Central memory CD8-positive, alpha-beta T cell (primary cell): ENCODE results near the gene HNRNPLL.
"Not testable (repeated sequence)": the region's sequence is repeated elsewhere in the genome, so short reads cannot be mapped to it uniquely, and the experiment has no call there.

Experiments
- ATAC-seq: fragments of 150-1000 bp; cut with Tn5 transposase; replicated peaks from 2 replicates; pipeline ENCODE4 v1.10.0; 2022; ENCODE audit warnings: mild to moderate bottlenecking, moderate FRiP score, moderate number of reproducible peaks; ENCODE audit not compliant: poor library complexity, severe bottlenecking; ENCODE audit errors: extremely low read depth
- DNase-seq, 2 donors: peaks; one replicate each; pipeline ENCODE4 v3.0.0; 2021; ENCODE audit warnings: low spot score in 2 of 2
- H3K27ac Mint-ChIP-seq: one replicate; pipeline ENCODE4 v1.8.0; 2022; ENCODE audit warnings: low read depth, mild to moderate bottlenecking, moderate library complexity, mixed read lengths
- H3K27me3 Mint-ChIP-seq: one replicate; pipeline ENCODE4 v1.8.0; 2022; ENCODE audit warnings: mixed read lengths
- H3K36me3 Mint-ChIP-seq: one replicate; pipeline ENCODE4 v1.8.0; 2022; ENCODE audit warnings: mild to moderate bottlenecking, moderate library complexity, mixed read lengths; ENCODE audit not compliant: insufficient read depth
- H3K4me1 Mint-ChIP-seq: one replicate; pipeline ENCODE4 v1.8.0; 2022; ENCODE audit warnings: mixed read lengths
- H3K4me3 Mint-ChIP-seq: one replicate; pipeline ENCODE4 v1.8.0; 2022; ENCODE audit warnings: mild to moderate bottlenecking, moderate library complexity, mixed read lengths
- H3K9me3 Mint-ChIP-seq: one replicate; pipeline ENCODE4 v1.8.0; 2022; ENCODE audit warnings: mixed read lengths

The HNRNPLL gene

DNA sequence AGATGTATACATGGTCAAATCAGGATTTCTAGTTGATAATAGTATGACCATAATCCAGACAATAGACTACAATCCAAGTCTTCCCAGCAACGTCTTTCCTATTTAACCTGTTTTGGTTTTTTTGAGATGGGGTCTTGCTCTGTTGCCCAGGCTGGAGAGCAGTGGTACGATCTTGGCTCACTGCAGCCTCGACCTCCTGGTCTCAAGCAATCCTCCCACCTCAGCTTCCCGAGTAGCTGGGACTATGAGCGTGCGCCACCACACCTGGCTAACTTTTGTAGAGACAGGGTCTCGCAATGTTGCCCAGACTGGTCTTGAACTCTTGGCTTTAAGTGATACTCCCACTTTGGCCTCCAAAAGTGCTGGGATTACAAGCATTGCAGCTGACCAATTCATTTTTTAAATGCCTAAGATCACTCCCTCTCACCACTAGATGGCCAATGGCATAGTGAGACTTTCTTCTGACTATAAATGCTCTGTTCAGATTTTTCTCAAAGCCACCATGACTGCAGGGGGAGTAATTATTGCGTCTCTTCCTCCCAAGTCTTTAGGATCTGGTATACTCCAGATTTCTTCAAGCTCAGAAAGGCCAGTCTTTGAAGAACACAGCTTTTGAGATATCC is 47.6 kb downstream of the HNRNPLL start:
- H3K36me3 Mint-ChIP-seq: peaks cover 13% of the 10 kb centered on the region
- DNase-seq (no peak), ATAC-seq (no peak)
- H3K27ac Mint-ChIP-seq: no peak overlapping the region
- H3K4me3 Mint-ChIP-seq: no peak overlapping the region
- H3K9me3 Mint-ChIP-seq: no peaks in the 10 kb centered on the region
- H3K27me3 Mint-ChIP-seq: no peaks in the 10 kb centered on the region
- H3K4me1 Mint-ChIP-seq: peaks cover 25% of the 10 kb centered on the region

DNA sequence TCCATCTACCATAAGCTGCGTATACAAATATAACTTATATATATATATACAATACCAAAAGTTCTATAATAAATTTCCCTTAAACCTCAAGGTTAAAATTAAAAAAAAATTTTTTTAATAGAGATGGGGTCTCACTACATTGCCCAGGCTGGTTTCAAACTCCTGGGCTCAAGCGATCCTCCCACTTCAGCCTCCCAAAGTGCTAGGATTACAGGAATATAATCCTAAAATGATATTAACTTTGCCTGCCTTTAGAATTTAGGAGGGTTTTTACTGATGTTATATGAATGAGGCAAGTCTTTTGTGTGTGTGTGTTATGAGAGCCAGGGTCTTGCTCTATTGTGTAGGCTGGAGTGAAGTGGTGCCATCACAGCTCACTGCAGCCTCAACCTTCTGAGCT is 49.2 kb downstream of the HNRNPLL start:
- H3K36me3 Mint-ChIP-seq: peaks cover 12% of the 10 kb centered on the region
- no peaks in the 10 kb centered on the region for H3K9me3 Mint-ChIP-seq
- no peak overlapping the region for H3K4me3 Mint-ChIP-seq
- DNase-seq (no peak), ATAC-seq (no peak)
- no peaks in the 10 kb centered on the region for H3K27me3 Mint-ChIP-seq
- H3K4me1 Mint-ChIP-seq: peaks cover 25% of the 10 kb centered on the region
- no peak overlapping the region for H3K27ac Mint-ChIP-seq

DNA sequence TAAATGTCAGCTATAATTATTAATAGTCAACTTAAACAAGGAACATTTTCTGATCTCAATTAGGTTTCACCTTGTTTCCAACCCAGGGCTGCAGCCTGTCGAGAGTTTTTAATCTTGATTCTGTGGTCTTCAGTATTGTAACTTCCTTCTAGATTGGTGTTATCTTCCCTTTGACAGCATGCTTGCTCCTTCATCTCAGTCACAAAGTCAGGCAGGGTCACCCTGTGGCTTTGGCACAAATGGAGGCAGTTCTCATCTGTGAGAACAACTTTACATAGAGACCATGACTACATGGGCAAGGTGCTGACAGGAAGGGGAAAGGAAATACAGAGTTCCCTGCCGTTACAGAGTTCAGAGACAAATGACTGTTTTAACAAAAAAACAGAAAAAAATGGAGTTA is 50.5 kb downstream of the HNRNPLL start:
- H3K27ac Mint-ChIP-seq: peak overlapping the region; percentile 68
- DNase-seq: no peak
- H3K9me3 Mint-ChIP-seq: no peaks in the 10 kb centered on the region
- H3K4me1 Mint-ChIP-seq: peaks cover 16% of the 10 kb centered on the region
- H3K4me3 Mint-ChIP-seq: no peak overlapping the region
- no peaks in the 10 kb centered on the region for H3K27me3 Mint-ChIP-seq
- ATAC-seq: no peak
- peaks cover 12% of the 10 kb centered on the region for H3K36me3 Mint-ChIP-seq

DNA sequence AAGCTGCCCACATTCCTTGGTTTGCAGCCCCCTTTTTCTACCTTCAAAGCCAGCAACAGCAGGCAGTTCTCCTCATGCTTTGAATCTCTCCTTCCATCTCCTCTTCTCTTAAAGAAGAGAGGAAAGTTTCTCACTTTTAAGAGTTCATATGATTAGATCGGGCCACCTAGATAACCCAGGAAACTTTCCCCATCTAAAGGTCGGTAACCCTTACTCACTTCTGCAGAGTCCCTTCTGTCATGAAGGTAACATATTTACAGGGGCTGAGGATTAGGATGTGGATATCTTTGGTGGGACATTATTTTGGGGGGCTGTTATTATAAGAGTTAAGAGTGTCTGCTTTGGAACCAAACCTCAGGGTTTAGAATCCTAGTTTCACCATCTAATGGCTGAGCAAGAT is 51.0 kb downstream of the HNRNPLL start:
- DNase-seq (no peak), ATAC-seq (no peak)
- Mint-ChIP-seq H3K36me3 (peaks cover 12% of the 10 kb centered on the region), H3K27ac (no peak overlapping the region), H3K27me3 (no peaks in the 10 kb centered on the region), H3K9me3 (no peaks in the 10 kb centered on the region), H3K4me1 (peaks cover 14% of the 10 kb centered on the region), H3K4me3 (no peak overlapping the region)

DNA sequence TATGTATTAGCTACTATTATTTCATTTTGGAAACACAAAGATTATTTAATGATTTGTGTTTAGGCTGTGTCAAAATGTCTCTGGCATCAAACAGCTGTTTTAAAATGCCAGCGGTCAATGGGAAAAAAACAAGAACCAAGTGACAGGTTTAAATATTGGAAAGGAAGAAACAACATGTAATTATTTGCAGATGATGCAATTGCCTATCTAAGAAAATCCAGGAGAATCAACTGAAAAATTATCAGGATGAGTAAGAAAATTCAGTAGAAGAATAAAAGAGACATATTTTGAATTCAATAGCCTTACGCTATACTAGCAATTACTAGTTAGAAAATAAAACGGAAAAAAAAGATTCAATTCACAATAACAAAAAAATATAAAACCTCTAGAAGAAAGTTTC is 51.6 kb downstream of the HNRNPLL start:
- Mint-ChIP-seq H3K36me3 (peaks cover 12% of the 10 kb centered on the region), H3K27me3 (no peaks in the 10 kb centered on the region), H3K9me3 (no peaks in the 10 kb centered on the region), H3K4me3 (no peak overlapping the region), H3K27ac (no peak overlapping the region), H3K4me1 (peaks cover 14% of the 10 kb centered on the region)
- ATAC-seq: no peak
- DNase-seq: no peak

DNA sequence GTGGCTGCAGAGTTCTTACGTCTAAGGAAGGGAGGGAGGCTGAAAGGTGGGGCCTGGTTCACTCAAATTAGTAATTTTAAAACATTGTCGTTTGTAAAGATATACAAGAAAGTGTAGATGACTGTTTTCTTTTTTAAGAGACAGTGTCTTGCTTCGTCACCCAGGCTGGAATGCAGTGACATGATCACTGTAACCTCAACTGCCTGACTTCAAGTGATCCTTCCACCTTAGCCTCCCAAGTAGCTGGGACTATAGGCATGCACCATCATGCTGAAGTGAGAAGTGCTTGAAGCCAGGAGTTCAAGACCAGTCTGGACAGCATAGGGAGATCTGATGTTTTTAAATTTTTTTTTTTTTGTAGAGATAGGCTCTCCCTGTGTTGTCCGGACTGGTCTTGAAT is 52.9 kb downstream of the HNRNPLL start:
- Mint-ChIP-seq H3K27me3 (no peaks in the 10 kb centered on the region), H3K4me1 (peaks cover 14% of the 10 kb centered on the region), H3K9me3 (no peaks in the 10 kb centered on the region), H3K27ac (no peak overlapping the region), H3K4me3 (no peak overlapping the region), H3K36me3 (peaks cover 6% of the 10 kb centered on the region)
- ATAC-seq (no peak), DNase-seq (no peak)

DNA sequence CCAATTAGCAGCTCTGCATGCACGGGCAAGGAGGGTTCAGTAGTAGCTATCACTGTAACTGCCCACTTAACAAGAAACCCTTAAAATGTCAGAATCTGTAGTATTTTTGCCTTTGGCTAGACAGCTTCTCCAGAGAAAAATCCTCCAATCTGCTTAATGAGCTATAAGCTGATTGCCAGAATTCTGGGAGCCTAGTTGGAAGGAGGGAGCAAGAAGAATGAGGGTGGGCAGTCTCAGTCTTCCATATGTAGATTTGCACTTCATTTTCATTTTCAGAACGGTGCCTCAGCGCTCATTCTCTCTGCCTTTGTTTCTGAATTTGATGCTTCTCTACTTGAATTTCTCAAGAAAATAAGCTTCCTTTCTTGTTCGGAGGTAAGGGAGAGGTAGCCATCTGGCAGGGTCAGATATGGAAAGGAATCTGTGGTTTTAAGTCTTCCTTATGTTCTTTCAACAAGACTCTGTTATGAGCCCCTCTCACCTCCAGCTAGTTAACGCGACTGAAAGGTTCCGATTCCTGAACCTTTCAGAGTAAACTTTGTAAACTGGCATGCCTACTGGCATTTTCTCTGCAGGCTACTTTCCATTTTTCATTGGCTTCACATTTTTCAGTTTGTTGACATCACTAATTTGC is 53.5 kb downstream of the HNRNPLL start:
- Mint-ChIP-seq H3K4me3 (no peak overlapping the region), H3K4me1 (peaks cover 14% of the 10 kb centered on the region), H3K27ac (no peak overlapping the region), H3K36me3 (peaks cover 6% of the 10 kb centered on the region), H3K27me3 (no peaks in the 10 kb centered on the region), H3K9me3 (no peaks in the 10 kb centered on the region)
- ATAC-seq: no peak
- DNase-seq: no peak

DNA sequence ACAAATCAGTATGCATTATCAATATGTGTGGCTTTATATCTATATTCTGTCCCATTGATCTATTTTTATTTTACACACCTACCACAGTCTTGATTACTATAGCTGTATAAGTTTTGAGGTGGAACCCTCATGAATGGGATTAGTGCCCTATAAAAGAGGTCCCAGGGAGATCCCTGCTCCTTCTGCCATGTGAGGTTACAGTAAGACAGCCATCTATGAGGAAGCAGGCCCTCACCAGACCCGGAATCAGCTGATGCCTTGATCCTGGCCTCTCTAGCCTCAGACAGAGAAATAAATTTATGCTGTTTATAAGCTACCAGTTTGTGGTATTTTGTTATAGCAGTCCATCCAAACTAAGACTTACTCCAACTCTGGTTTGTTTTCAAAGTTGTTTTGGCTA is 54.9 kb downstream of the HNRNPLL start:
- Mint-ChIP-seq H3K27me3 (no peaks in the 10 kb centered on the region), H3K4me3 (no peak overlapping the region), H3K36me3 (peaks cover 8% of the 10 kb centered on the region), H3K27ac (no peak overlapping the region), H3K4me1 (peaks cover 18% of the 10 kb centered on the region), H3K9me3 (no peaks in the 10 kb centered on the region)
- ATAC-seq (no peak), DNase-seq (no peak)

DNA sequence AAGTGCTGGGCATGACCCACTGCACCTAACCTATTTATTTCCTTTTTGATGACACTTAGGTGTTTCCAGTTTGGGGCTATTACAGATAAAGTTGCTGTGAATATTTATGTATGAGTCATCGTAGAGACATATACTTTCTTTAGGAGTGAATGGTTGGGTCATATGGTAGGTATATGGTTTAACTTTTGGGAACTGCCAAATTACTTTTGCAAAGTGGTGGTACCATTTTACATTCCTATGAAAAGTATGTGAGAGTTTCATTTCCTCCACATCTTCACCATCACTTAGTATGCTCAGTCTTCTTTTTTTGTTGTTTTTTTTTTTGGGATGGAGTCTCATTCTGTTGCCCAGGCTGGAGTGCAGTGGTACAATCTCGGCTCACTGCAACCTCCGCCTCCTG is 56.1 kb downstream of the HNRNPLL start:
- no peak for DNase-seq
- Mint-ChIP-seq H3K9me3 (no peaks in the 10 kb centered on the region), H3K27me3 (no peaks in the 10 kb centered on the region), H3K27ac (no peak overlapping the region), H3K4me3 (no peak overlapping the region), H3K4me1 (peaks cover 10% of the 10 kb centered on the region), H3K36me3 (peaks cover 4% of the 10 kb centered on the region)
- ATAC-seq: no peak

DNA sequence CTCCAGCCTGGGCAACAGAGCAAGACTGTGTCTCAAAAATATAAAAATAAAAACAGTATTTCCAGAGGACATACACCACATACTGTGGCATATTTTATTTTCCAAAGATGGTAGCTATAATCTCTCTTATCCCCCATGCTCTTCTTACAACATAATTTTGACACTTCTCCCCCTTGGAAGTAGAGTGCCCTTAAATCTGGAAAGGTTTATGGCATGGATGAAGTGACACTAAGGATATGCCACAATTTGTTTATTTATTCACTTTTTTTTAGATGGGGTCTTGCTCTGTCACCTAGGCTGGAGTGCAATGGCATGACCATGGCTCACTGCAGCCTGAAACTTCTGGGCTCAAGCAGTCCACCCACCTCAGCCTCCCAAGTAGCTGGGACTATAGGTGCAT is 56.7 kb downstream of the HNRNPLL start:
- H3K36me3 Mint-ChIP-seq: peaks cover 4% of the 10 kb centered on the region
- H3K27me3 Mint-ChIP-seq: no peaks in the 10 kb centered on the region
- no peak overlapping the region for H3K4me3 Mint-ChIP-seq
- no peak for DNase-seq
- no peaks in the 10 kb centered on the region for H3K9me3 Mint-ChIP-seq
- no peak for ATAC-seq
- peaks cover 9% of the 10 kb centered on the region for H3K4me1 Mint-ChIP-seq
- H3K27ac Mint-ChIP-seq: no peak overlapping the region

DNA sequence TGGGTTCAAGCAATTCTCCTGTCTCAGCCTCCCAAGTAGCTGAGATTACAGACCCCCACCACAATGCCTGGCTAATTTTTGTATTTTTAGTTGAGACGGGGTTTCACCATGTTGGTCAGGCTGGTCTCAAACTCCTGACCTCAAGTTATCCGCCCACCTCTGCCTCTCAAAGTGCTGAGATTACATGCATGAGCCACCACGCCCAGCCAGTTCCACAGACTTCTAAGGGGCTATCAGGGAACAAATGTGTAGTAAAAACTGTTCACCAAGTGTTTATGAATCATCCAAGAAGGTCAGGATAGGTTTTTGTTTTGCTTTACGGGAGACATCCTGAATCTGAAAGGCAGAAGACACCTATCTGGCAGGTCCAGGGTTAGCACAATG is 60.5 kb downstream of the HNRNPLL start:
- ATAC-seq, H3K4me3 Mint-ChIP-seq, DNase-seq, H3K27me3 Mint-ChIP-seq, H3K27ac Mint-ChIP-seq, H3K4me1 Mint-ChIP-seq, H3K36me3 Mint-ChIP-seq, H3K9me3 Mint-ChIP-seq: not testable (repeated sequence)

DNA sequence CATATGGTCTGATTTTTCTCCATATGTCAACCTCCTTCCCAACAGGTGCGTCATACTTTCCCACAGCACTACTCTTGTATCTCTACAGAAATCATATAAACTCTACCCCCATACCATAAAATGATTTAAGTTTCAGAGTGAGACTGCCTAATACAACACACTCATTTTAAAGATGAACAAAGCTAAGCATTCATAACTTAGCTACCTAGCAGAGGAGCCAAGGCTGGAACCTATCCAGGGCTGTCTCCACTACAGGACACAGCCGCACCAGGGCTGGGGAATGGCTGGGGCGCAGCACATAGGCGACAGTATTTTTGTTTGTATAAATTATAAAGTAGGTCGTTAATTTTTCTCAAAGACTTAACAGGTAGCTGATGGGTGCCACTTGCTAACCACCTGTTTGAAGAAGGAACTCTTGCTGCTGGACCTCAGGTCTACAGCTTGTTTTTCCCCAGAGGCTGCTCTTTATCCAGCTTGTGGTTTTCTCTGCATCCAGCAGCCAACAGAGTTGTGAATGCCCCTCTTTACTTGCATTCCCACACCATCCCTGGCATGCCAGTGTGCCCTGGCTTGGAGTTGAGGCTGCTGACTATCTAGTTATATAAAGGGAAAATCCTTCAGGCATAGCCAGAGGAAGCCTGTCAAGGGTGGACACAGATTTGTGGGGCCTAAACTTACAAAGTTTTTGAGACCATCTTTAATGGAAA is 62.0 kb downstream of the HNRNPLL start:
- Mint-ChIP-seq H3K4me3 (no peak overlapping the region), H3K27me3 (peaks cover 8% of the 10 kb centered on the region), H3K27ac (no peak overlapping the region), H3K36me3 (peaks cover 2% of the 10 kb centered on the region), H3K9me3 (no peaks in the 10 kb centered on the region), H3K4me1 (peaks cover 10% of the 10 kb centered on the region)
- ATAC-seq (no peak), DNase-seq (no peak)

DNA sequence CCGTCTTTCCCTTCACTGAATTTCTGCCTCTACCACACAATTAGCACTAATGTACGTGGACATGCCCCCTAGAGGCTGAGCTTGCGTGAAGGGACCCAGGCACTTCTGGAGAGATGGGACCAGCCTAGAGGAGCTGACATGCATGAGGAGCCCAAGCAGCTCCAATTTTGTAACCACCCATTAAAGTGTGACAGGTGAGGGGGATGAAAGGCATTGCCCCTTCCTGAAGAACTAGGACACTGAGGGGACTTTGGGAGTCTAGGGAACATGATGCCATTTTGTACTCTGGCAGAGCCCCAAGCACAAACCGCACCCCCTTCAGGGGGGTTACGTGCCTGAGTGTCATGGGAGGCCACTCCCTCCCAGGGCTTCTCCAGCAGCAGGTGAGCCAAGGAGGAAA is 63.6 kb downstream of the HNRNPLL start:
- no peak for DNase-seq
- no peak for ATAC-seq
- Mint-ChIP-seq H3K27me3 (peaks cover 8% of the 10 kb centered on the region), H3K27ac (no peak overlapping the region), H3K36me3 (peaks cover 2% of the 10 kb centered on the region), H3K4me3 (no peak overlapping the region), H3K9me3 (no peaks in the 10 kb centered on the region), H3K4me1 (peaks cover 14% of the 10 kb centered on the region)
